H9 (cell line): ENCODE results near the gene ZNF407. TPM values are rescaled to one million over a fixed set of nuclear protein-coding genes. Genes with fewer than 3 reads are reported as not detected.

Experiments
- DNase-seq: peaks from one replicate; pipeline ENCODE4 v3.0.0-alpha.2; 2017
- H2AFZ ChIP-seq: one replicate; pipeline ENCODE4 v1.6.1; 2013; ENCODE audit warnings: mild to moderate bottlenecking, low read length, control low read depth, moderate library complexity
- H2AK5ac ChIP-seq: 2 replicates; pipeline ENCODE4 v1.6.1; 2013; ENCODE audit warnings: low read length, control low read depth, mixed read lengths; ENCODE audit not compliant: insufficient read length
- H2BK120ac ChIP-seq: one replicate; pipeline ENCODE4 v1.6.1; 2013; ENCODE audit warnings: low read depth, mild to moderate bottlenecking, low read length, control low read depth, inconsistent platforms; ENCODE audit not compliant: poor library complexity, severe bottlenecking
- H2BK12ac ChIP-seq: 2 replicates; pipeline ENCODE4 v1.6.1; 2013; ENCODE audit warnings: low read length, control low read depth, mixed read lengths, low read depth; ENCODE audit not compliant: insufficient read length
- H2BK15ac ChIP-seq: 2 replicates; pipeline ENCODE4 v1.6.1; 2013; ENCODE audit warnings: low read depth, low read length, control low read depth
- H2BK20ac ChIP-seq: one replicate; pipeline ENCODE4 v1.6.1; 2013; ENCODE audit warnings: low read depth, mild to moderate bottlenecking, low read length, control low read depth, inconsistent platforms; ENCODE audit not compliant: poor library complexity, severe bottlenecking
- H2BK5ac ChIP-seq: 2 replicates; pipeline ENCODE4 v1.6.1; 2013; ENCODE audit warnings: low read length, control low read depth, mixed read lengths; ENCODE audit not compliant: insufficient read length
- H3K14ac ChIP-seq: 2 replicates; pipeline ENCODE4 v1.6.1; 2013; ENCODE audit warnings: low read length, control low read depth; ENCODE audit not compliant: insufficient read depth
- H3K18ac ChIP-seq: 2 replicates; pipeline ENCODE4 v1.6.1; 2013; ENCODE audit warnings: low read depth, mild to moderate bottlenecking, mixed read lengths, low read length, control low read depth; ENCODE audit not compliant: insufficient read length
- H3K23ac ChIP-seq: 2 replicates; pipeline ENCODE4 v1.6.1; 2013; ENCODE audit warnings: low read length, control low read depth, mixed read lengths, low read depth; ENCODE audit not compliant: insufficient read length
- H3K23me2 ChIP-seq: 2 replicates; pipeline ENCODE4 v1.6.1; 2013; ENCODE audit warnings: low read depth, mild to moderate bottlenecking, mixed read lengths, low read length, control low read depth; ENCODE audit not compliant: insufficient read length, poor library complexity, severe bottlenecking
- H3K27ac ChIP-seq: 2 replicates; pipeline ENCODE4 v1.5.1; 2013; ENCODE audit warnings: low read length, control low read depth, mixed read lengths, low read depth; ENCODE audit not compliant: insufficient read length
- H3K27me3 ChIP-seq: 2 replicates; pipeline ENCODE4 v1.6.1; 2013; ENCODE audit warnings: low read length, control low read depth, inconsistent platforms; ENCODE audit not compliant: insufficient read depth
- H3K4ac ChIP-seq: 2 replicates; pipeline ENCODE4 v1.6.1; 2013; ENCODE audit warnings: low read depth, mild to moderate bottlenecking, control low read depth, inconsistent platforms, low read length, moderate library complexity
- H3K4me1 ChIP-seq: 2 replicates; pipeline ENCODE4 v1.6.1; 2013; ENCODE audit warnings: low read length, control low read depth, inconsistent platforms; ENCODE audit not compliant: insufficient read depth
- H3K4me2 ChIP-seq: 2 replicates; pipeline ENCODE4 v1.6.1; 2013; ENCODE audit warnings: low read length, control low read depth, mixed read lengths; ENCODE audit not compliant: insufficient read length, insufficient read depth
- H3K56ac ChIP-seq: 2 replicates; pipeline ENCODE4 v1.6.1; 2013; ENCODE audit warnings: low read depth, mild to moderate bottlenecking, mixed read lengths, low read length, control low read depth; ENCODE audit not compliant: insufficient read length
- H3K79me1 ChIP-seq: 2 replicates; pipeline ENCODE4 v1.6.1; 2013; ENCODE audit warnings: low read depth, mild to moderate bottlenecking, moderate library complexity, low read length, control low read depth, inconsistent platforms; ENCODE audit not compliant: insufficient read depth, poor library complexity, severe bottlenecking
- H3K79me2 ChIP-seq: 2 replicates; pipeline ENCODE4 v1.6.1; 2013; ENCODE audit warnings: low read length, control low read depth, inconsistent platforms; ENCODE audit not compliant: insufficient read depth
- H3K9ac ChIP-seq: 2 replicates; pipeline ENCODE4 v1.6.1; 2013; ENCODE audit warnings: low read length, control low read depth, mixed read lengths; ENCODE audit not compliant: insufficient read length; ENCODE audit errors: extremely low read depth
- H3K9me3 ChIP-seq: one replicate; pipeline ENCODE4 v1.6.1; 2013; ENCODE audit warnings: low read depth, low read length, inconsistent platforms; ENCODE audit not compliant: control insufficient read depth
- H3T11ph ChIP-seq: one replicate; pipeline ENCODE4 v1.6.1; 2013; ENCODE audit warnings: mild to moderate bottlenecking, low read length, control low read depth, inconsistent platforms
- H4K20me1 ChIP-seq: one replicate; pipeline ENCODE4 v1.6.1; 2013; ENCODE audit not compliant: control insufficient read depth, insufficient read length, insufficient read depth
- H4K5ac ChIP-seq: 2 replicates; pipeline ENCODE4 v1.6.1; 2013; ENCODE audit warnings: low read depth, mild to moderate bottlenecking, mixed read lengths, low read length, control low read depth; ENCODE audit not compliant: insufficient read length
- H4K8ac ChIP-seq: replicated peaks from 2 replicates; pipeline ENCODE4 v1.6.1; 2013; ENCODE audit warnings: low read length, control low read depth, mixed read lengths, low read depth; ENCODE audit not compliant: insufficient read length
- H4K91ac ChIP-seq: 2 replicates; pipeline ENCODE4 v1.6.1; 2013; ENCODE audit warnings: low read depth, mild to moderate bottlenecking, moderate library complexity, mixed read lengths, low read length, control low read depth; ENCODE audit not compliant: insufficient read length
- H3K27ac Mint-ChIP-seq, 3 experiments: 2 replicates in 2 of 3; 3 replicates in 1 of 3; pipeline ENCODE4 v1.8.0; 2020 to 2021; ENCODE audit warnings: mixed read lengths in 3 of 3, mild to moderate bottlenecking in 1 of 3, moderate library complexity in 1 of 3
- H3K27me3 Mint-ChIP-seq: 2 replicates; pipeline ENCODE4 v1.8.0; 2021; ENCODE audit warnings: low read depth, mild to moderate bottlenecking, moderate library complexity, mixed read lengths
- H3K36me3 Mint-ChIP-seq, 3 experiments: 2 replicates in 2 of 3; 3 replicates in 1 of 3; pipeline ENCODE4 v1.8.0; 2020 to 2021; ENCODE audit warnings: low read depth in 3 of 3, mixed read lengths in 3 of 3; ENCODE audit not compliant: insufficient read depth in 1 of 3
- H3K4me1 Mint-ChIP-seq, 2 experiments: 2 replicates each; pipeline ENCODE4 v1.8.0; 2020; ENCODE audit warnings: mixed read lengths in 2 of 2
- H3K4me3 Mint-ChIP-seq, 2 experiments: 2 replicates in 1 of 2; 3 replicates in 1 of 2; pipeline ENCODE4 v1.8.0; 2020 to 2021; ENCODE audit warnings: mild to moderate bottlenecking in 2 of 2, mixed read lengths in 2 of 2, moderate library complexity in 1 of 2
- H3K9me3 Mint-ChIP-seq, 2 experiments: 2 replicates in 1 of 2; 3 replicates in 1 of 2; pipeline ENCODE4 v1.8.0; 2020; ENCODE audit warnings: mild to moderate bottlenecking in 2 of 2, mixed read lengths in 2 of 2, moderate library complexity in 1 of 2
- WGBS: extraction: QIAGEN DNeasy Blood & Tissue Kit; methylation state at CpG from one replicate; pipeline ENCODE4 v1.1.7; 2013; ENCODE audit warnings: missing lambda C conversion rate, low lambda C conversion rate, mixed read lengths; ENCODE audit not compliant: insufficient read length; ENCODE audit errors: extremely low coverage; 5-methylcytosine and 5-hydroxymethylcytosine counted together
- total RNA-seq: library from RNA; stranded (reverse); gene quantifications from 2 replicates; pipeline ENCODE4 v1.2.1, GENCODE V29; 2021
- TF ChIP-seq, protein P1 (sequence below): fragments of 200-600 bp; sonication (generic); conservative IDR thresholded peaks from 3 replicates; pipeline ENCODE4 v1.8.0; 2021; ENCODE audit warnings: antibody characterized with exemption, mild to moderate bottlenecking

Gene ZNF407
- total RNA-seq, 1 experiment from 2014 or later, result 8.7 TPM

GRCh38 chr18:74632856-74633255, 35.2 kb downstream of the ZNF407 start:
- Histone ChIP-seq H3K23ac (no peak overlapping the region), H2BK120ac (no peak overlapping the region), H4K20me1 (no peaks in the 10 kb centered on the region), H3K9me3 (no peaks in the 10 kb centered on the region), H4K8ac (no peak overlapping the region), H3K27ac (no peak overlapping the region), H3K56ac (no peak overlapping the region), H3K18ac (no peak overlapping the region), H3K4me2 (no peak overlapping the region), H2BK5ac (no peak overlapping the region), H3K4ac (no peak overlapping the region), H2AFZ (no peak overlapping the region), H4K91ac (no peak overlapping the region), H2BK20ac (no peak overlapping the region), H3K4me1 (no peaks in the 10 kb centered on the region; the same call in 1 of the 2 replicates), H3K23me2 (no peaks in the 10 kb centered on the region), H3K9ac (no peak overlapping the region), H2BK15ac (no peak overlapping the region), H3K79me2 (no peaks in the 10 kb centered on the region), H2BK12ac (no peak overlapping the region), H3K79me1 (no peaks in the 10 kb centered on the region), H3T11ph (no peak overlapping the region), H3K27me3 (no peaks in the 10 kb centered on the region), H4K5ac (no peak overlapping the region), H3K14ac (no peak overlapping the region), H2AK5ac (no peak overlapping the region)
- Mint-ChIP-seq H3K27ac (no peak overlapping the region), H3K27me3 (no peaks in the 10 kb centered on the region), H3K36me3 (peaks cover 3 to 13% (median 11%) of the 10 kb centered on the region in 3 experiments; a peak in 4 of 7 replicates), H3K4me1 (peaks cover under 1 to 5% of the 10 kb centered on the region in 2 experiments), H3K9me3 (no peaks in the 10 kb centered on the region), H3K4me3 (no peak overlapping the region)
- no CpG with 5 or more reads among the region's 4 CpGs for WGBS
- TF ChIP-seq, protein P1, sequence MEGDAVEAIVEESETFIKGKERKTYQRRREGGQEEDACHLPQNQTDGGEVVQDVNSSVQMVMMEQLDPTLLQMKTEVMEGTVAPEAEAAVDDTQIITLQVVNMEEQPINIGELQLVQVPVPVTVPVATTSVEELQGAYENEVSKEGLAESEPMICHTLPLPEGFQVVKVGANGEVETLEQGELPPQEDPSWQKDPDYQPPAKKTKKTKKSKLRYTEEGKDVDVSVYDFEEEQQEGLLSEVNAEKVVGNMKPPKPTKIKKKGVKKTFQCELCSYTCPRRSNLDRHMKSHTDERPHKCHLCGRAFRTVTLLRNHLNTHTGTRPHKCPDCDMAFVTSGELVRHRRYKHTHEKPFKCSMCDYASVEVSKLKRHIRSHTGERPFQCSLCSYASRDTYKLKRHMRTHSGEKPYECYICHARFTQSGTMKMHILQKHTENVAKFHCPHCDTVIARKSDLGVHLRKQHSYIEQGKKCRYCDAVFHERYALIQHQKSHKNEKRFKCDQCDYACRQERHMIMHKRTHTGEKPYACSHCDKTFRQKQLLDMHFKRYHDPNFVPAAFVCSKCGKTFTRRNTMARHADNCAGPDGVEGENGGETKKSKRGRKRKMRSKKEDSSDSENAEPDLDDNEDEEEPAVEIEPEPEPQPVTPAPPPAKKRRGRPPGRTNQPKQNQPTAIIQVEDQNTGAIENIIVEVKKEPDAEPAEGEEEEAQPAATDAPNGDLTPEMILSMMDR, result no peak
- no peak for DNase-seq
